HG02759 (cell line): Measurements from ENCODE around the gene TRDMT1.

ENCODE experiments used
- ATAC-seq: cut with Tn5 transposase; IDR thresholded peaks from one replicate; pipeline ENCODE4 v1.9.1; 2021; ENCODE audit warnings: mild to moderate bottlenecking, moderate library complexity; ENCODE audit not compliant: unreplicated experiment

Gene TRDMT1

DNA sequence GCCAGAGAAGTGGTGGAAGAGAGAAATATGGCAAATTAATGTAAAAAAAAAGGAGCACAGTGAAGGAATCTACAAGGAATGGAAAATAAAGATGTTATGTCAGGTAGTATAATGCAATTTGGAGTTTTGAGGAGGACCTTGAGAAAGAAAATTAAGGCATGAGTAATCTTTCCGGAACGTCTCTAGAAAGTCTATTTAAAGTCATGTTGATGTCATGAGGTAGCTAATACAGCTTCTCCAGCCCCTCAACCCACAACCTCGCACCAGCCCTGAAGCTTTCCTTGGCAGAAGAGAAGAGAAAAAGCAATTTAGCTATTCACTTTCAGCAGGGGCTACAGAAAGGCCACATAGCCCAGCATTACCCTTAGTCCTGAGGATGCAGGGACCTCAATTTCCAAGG is 22.5 kb downstream of the TRDMT1 start:
- no peak for ATAC-seq

DNA sequence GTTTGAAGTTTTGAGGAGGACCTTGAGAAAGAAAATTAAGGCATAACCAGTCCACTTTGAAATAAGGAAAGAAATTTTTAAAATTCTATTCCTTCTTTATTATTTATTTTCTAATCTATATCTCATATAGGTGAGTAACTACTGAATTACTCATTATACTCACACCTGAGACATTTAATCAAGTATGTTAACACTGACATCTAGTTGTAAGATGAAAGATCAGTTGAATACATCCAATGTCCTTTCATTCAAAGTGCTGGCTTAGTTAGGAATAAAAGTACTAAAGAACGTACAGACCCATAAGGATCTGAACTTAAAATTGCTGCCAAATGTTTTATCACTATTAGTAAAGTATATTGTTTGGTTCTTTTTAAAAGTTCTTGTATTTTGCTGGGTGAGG is 23.5 kb downstream of the TRDMT1 start:
- ATAC-seq, result no peak

DNA sequence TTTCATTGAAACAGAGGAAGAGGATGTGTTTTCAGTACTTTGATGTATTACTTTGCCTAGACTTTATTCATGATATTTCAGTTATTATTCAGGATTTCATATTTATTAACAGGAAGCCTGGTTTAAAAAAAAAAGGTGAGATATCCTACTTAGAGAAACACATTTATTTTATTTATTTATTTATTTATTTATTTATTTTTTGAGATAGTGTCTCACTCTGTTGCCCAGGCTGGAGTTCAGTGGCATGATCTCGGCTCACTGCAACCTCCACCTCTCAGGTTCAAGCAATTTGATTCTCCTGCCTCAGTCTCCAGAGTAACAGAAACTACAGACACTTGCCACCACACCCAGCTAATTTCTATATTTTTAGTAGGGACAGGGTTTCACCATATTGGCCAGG is 24.5 kb downstream of the TRDMT1 start:
- no peak for ATAC-seq

DNA sequence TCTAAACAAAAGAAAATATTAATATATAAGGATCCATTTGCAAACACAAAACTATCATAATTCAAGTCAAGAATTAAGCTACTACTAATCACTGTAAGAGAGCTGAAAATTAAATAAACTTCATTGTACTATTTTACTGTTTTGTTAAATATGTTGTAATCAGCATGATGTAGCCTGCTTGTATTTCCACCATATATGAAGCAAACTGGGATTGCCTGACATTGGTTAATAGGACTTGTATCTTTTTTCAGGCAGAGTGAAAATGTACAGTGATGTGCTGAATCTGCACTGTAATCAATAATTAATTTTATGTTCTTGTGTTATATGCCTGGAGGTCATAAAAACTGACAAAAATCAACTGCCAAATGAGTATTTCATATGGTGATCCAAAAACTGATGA is 25.4 kb downstream of the TRDMT1 start:
- ATAC-seq, result no peak

DNA sequence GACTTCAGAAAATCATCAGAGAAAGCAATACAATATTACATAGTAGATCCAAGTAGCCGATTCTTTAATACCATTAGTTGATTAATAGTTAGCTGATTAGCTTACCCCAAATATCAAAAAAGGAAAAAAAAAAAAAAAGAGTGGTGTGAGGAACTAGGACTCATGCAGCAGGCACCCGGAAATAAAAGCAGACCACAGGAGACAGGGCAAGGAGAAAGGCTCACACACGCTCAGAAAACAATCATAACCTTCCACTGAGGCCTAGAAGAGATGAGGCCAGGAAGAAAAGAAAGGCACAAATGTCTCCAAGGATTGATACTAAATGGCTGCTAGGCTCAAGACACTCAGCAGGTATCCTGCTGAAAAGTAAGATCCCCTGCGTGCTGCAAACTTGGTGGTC is 25.9 kb downstream of the TRDMT1 start:
- no peak for ATAC-seq

DNA sequence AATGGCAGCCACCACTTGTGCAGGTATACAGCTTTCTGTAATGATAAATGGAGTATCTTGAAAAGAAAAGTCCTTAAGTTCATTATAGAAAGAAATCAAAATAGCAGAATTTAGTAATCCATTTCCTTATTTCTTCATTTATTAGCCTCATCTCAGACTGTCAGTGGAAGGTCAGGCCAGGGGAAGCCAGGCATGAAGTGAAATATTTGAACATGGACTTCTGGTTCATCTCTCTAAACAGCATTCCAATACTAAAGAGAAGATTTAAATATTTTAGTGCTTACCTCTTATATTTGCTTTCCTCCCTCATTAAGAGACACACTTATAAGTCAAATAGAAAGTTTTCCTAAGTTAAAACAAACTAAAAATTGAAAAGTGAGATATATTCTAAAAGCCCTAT is 26.8 kb downstream of the TRDMT1 start:
- no peak for ATAC-seq

DNA sequence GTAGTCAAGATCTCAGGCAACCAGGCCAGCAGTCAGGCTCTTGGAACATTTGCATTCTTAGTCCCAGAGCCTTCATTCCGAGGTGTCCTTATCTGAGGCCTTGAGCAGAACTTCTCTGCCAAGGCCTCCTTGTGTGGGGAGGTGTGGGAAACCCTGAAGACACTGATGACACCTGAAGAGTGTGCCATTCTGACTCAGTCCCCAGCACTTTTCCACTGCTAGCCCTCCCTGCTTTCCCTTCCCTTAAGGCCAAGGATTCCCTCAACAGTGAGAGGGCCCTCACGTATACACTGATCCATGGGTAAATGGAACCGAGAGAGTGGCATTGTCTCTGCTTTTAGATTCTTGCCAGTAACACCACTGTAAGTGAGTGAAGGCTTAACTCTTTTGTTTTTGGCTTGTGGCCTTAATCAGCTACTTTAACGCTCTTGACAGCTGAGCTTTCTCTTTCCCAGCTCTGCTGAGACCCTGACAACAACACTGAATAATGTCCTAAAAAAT is 30.3 kb downstream of the TRDMT1 start:
- ATAC-seq, result no peak

DNA sequence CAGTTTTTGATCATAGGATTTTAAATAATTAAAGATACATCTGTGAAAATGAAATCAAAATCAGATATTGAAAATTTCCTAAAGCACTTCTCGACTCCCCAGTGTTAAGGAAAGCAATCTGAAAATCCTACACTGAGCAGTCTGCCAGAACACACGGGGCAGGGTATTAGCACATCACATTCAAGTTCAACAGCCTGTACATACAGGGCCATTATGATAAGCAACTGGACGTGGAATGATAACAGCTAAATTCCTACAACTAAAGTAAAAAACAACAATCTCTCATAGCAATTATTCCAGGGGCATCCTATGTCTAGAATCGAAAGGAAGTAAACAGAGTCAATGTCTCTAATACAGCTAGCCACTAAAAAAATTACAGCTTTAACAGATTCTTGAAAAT is 31.7 kb downstream of the TRDMT1 start:
- no peak for ATAC-seq

DNA sequence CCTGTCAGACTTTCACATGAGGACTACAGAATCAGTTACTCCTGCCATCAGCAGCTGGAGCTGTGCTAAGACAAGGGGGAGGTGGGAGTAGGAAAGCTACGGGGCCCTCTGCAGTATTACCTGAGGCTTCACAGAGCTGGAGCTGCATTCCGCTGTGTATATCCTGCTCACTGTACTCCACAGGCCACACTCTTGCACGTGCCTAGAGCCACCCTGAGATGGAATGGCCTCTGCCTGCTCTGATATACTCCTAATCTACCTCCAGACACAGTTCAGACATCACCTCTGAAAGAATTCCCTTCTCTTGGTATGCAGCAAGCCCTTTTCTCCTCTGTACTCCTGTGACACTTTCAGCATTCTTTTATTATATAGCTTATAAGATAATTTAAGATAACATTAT is 34.8 kb downstream of the TRDMT1 start:
- no peak for ATAC-seq

DNA sequence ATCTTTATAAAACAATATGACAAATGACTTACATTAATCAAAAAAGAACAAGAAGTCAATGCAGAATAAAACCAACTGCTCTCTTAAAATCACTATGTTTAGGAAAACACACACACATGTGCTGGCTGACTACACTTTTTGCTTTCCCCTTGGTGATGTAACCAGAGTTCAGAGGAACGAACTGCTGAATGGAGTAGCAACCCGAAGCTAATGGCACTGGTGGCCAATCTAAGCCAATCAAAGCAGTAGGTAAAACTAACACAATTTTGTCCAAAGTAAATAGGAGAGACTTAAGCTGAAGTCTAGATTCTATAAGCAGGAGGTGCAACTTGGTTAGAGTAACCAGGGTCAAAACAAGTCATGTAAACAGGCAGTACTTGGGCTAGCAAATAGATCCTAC is 38.6 kb downstream of the TRDMT1 start:
- ATAC-seq, result no peak

DNA sequence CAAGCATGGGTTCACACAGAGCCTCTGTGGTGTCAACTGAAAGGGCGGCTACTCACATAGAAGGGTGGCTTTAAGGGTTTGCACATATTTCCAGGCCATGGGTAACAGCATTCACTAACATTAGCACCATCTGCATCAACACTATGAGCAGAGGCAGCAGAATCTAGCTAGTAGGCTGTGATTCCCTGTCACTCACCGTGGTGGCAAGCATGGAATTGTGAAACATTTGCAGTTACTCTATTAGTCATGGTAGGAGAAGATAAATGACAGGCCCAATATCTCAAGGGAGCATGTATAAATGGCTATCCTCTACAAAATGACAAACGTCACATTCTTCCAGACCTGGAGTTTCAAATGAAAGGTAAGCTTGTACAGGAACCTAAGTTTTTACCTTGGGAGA is 39.7 kb downstream of the TRDMT1 start:
- no peak for ATAC-seq

DNA sequence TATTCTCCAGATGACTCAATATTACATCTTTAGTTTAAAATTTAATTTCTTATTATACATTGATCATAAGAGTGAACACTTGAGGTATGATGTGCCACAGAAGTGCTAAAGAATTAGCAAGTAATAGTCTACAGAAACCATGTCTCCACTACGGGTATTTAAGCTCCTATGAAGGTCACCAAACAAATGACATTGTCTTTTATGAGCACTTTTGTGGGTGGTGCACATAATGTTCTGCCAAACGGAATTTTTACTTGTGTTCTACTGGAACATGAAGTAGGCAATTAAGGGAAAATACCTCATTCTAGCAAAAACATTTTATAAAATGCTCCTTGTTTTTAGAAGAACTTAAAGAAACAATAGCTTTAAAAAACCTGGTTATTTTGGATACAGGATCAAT is 44.4 kb downstream of the TRDMT1 start:
- ATAC-seq, result no peak

DNA sequence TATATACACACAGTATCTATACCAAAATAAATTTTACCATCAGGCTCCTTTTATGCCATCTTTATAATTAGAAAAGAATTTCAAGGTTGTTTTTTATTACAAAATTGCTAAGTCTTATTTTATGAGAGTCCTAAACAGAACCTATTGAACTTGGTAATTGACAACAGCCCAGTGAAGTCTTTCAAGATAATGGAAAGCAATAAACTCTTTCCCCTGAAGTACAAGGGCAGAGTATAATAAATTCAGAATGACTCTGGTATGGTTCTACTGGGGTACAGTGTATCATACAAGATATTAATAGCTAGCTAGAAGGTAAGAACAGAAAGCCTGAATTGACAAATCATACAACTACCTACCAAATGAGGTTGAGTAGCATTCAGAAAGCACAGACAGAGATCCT is 45.6 kb downstream of the TRDMT1 start:
- no peak for ATAC-seq

DNA sequence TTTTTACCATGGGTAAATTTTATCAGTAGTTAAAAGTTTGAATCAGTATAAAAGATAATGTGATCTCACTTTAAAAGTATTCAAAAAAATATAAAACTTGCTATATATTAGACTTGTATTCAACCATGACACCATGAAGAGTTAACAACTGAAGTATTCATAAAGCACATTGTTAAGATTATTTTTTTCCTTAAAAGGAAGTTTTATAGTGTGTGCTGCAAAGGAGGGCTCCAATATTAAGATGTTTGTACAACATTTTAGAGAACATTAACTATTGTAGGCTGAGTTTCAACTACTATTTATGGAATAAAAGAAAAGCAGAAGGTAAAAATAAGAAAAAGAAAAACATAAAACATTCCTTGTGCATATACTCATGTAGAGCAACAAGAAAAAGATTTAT is 47.4 kb downstream of the TRDMT1 start:
- ATAC-seq, result no peak

DNA sequence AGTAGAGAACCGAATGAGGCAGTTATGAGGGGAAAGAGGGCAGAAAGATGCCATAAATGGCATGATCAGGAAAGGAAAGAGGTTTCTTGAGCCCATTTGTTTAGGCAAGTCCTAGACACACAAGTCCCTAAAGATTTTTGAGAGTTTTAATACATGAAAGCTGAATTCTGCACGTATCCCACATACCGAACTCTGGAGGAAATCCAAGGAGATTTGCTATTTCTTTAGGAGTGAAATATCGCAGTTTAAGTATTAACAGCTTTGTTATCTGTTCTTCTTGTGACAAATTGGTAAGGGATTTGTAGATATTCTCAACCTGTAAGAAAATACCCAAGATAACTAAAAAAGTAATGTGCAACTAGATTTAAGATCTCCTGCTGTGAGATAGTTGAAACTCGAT is 48.2 kb downstream of the TRDMT1 start:
- ATAC-seq, result no peak

DNA sequence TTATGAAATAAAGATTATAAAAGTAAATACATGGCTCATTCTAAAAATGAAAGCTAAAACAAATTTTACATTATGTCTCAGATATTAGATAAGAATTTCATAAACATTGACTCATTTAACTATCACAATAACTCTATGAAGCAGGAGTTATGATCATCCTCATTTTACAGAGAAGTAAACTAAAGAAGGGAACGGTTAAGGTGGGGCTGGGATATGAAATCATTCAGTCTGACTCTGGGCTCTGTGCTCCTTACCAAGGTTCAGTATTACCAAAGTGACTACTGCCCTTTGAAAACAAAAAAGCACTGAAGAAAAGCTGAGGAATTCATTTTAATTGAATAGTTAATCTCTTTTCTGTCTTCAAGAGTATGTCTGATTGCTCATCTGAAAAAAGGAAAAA is 49.8 kb downstream of the TRDMT1 start:
- ATAC-seq, result no peak

DNA sequence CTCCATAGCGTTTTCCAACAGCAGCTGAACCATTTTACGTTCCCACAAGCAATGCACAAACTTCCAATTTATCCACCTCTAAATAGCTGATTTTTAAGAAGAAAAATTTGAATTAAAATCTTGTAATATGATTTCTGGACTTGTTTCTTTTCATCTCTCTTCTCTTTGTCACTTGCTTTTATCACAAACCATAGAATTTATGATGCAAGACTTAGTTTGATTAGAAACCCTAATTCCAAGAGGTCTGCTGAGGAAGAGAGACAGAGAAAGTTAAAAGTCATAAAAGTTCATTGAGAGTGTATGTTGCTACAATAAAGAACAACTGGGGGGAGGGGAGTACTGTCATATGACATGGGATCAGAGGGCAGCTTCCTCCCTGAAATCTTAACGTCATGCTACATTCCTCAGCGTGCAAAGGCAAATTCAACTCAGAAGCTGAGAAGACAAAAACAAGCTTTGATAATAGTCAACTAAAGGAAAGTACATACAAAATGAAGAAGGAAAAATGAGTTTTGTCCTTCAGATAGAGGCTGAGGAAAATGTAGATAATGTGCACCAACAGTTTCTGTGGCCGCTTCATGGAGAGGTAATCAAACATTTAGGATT is 53.5 kb downstream of the TRDMT1 start:
- ATAC-seq, result no peak

DNA sequence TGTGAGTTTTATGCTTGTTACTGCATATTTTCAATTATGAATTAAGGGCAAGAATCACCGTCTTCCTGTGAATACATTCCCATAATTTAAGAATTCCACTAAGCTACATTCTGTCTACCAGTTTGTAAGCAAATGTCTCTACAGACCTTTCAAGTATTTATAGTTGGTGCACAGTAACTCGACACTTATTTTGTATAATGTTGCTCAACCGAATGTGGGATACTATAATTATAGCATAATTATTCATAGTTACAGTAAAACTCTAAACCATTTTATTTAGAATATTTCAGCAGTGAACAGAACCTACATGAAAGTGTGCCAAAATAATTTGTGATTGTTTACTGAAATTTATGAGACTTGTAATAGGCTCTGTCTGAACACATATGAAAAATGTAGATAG is 54.6 kb downstream of the TRDMT1 start:
- ATAC-seq, result no peak

DNA sequence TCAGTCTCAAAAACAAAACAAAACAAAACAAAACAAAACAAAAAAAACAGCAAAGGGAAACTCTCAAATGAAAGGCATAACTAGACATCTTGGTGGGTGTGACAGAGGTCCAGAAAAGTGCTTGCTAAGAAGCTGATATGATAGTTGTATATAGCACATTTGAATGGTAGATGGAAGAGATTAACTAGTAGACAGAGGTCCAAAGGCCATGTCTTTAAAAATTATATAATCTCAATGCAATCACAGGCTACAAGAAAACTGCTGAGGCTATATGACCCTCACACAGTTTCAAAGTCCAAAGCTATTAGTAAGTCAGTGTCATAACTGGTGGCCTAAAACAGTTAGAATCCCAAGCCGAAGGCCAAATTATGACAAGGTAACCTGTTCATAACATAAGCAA is 56.2 kb downstream of the TRDMT1 start:
- no peak for ATAC-seq

DNA sequence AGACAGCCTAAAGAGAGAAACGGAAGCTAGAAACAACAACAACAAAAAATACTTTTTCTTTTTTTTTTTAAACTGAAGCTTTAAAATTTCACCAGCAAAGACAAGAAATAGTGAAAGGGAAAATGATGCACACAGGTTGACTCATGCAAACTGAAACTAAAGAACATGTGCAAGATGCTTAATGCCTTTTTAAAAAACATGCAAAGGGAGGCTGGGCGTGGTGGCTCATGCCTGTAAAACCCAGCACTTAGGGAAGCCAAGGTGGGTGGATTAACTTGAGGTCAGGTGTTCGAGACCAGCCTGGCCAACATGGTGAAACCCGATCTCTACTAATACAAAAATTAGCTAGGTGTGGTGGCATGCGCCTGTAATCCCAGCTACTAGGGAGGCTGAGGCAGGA is 56.7 kb downstream of the TRDMT1 start:
- no peak for ATAC-seq

DNA sequence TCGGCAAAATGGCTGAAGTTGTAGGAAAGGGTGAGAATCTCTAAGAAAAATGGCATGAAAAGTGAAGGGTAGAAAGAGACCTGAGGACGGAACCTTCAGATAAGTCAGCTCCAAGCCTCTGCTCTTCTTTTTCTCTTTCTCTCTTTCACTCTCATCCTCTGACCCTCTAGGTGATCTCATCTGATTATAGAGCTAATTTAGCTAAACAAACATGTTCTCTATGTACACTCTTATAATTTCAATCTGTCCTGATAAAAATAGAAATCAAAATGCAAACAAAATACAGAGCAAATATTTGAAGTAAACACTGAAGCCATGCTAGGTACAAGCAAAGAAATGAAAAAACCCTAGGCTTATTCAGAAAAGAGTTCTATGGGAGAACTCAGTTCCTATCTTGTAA is 57.4 kb downstream of the TRDMT1 start:
- ATAC-seq, result no peak

DNA sequence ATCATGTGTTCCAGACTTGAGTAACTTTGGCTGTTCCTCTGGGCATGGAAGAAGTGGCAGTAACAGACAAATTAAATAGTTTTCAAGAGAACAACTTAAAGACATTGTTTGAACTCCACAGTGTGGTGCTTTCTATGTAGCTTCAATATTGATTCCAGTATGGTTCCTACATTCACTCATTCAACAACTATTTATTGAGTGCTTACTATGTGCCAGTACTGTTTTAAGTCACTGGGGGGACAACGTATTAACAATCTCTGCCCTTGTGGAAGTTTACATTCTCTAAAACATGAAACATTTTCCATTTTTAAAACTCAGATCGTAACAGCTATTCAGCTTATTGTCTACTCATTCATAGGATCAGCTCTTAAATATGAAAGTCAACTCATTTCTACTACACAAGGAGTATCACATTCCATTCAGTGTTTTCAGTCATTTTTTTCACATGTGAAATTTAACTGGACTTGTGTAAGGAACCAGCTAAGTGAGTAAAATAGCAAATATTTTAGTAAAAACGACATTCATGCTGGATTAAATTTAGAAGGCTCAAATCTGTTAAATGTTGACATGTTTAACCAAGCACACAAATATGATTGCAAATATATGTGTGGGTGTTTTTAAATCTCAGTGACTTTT is 58.3 kb downstream of the TRDMT1 start:
- no peak for ATAC-seq
